Osteoblast (primary cell): ENCODE measurements around the gene PRR33. TPM values are rescaled to one million over a fixed set of nuclear protein-coding genes. Genes with fewer than 3 reads are reported as not detected.

Experiments used
- DNase-seq: peaks from one replicate; pipeline ENCODE4 v3.0.0; 2011; ENCODE audit warnings: low spot score, mixed read lengths; ENCODE audit not compliant: insufficient read length; ENCODE audit errors: missing footprints
- H2AFZ ChIP-seq: 2 replicates; pipeline ENCODE4 v1.6.0; 2011; ENCODE audit warnings: mild to moderate bottlenecking, low read length
- H3K27ac ChIP-seq: 2 replicates; pipeline ENCODE4 v1.5.1; 2011; ENCODE audit warnings: mild to moderate bottlenecking, low read depth, low read length, moderate library complexity
- H3K27me3 ChIP-seq: 2 replicates; pipeline ENCODE4 v1.6.0; 2012; ENCODE audit warnings: mild to moderate bottlenecking, control low read depth, inconsistent platforms, low read length, moderate library complexity; ENCODE audit not compliant: insufficient read depth
- H3K36me3 ChIP-seq: 2 replicates; pipeline ENCODE4 v1.5.1; 2011; ENCODE audit warnings: mild to moderate bottlenecking, low read length, control low read depth, moderate library complexity; ENCODE audit not compliant: insufficient read depth
- H3K4me1 ChIP-seq: 2 replicates; pipeline ENCODE4 v1.5.1; 2011; ENCODE audit warnings: mild to moderate bottlenecking, low read length, control low read depth, moderate library complexity; ENCODE audit not compliant: insufficient read depth
- H3K4me2 ChIP-seq: 2 replicates; pipeline ENCODE4 v1.6.0; 2011; ENCODE audit warnings: mild to moderate bottlenecking, low read length; ENCODE audit not compliant: insufficient read depth
- H3K4me3 ChIP-seq: fragments of 200-600 bp; sonication (generic); 3 replicates; pipeline ENCODE4 v1.5.1; 2012; ENCODE audit warnings: mild to moderate bottlenecking, low read length, inconsistent platforms; ENCODE audit not compliant: insufficient read depth
- H3K79me2 ChIP-seq: 2 replicates; pipeline ENCODE4 v1.6.0; 2012; ENCODE audit warnings: mild to moderate bottlenecking, low read length, control low read depth, inconsistent platforms; ENCODE audit not compliant: insufficient read depth
- H3K9me3 ChIP-seq: 2 replicates; pipeline ENCODE4 v1.5.1; 2011; ENCODE audit warnings: low read depth, low read length, control low read depth
- H4K20me1 ChIP-seq: 2 replicates; pipeline ENCODE4 v1.6.0; 2012; ENCODE audit warnings: mild to moderate bottlenecking, low read length, control low read depth; ENCODE audit not compliant: insufficient read depth
- CTCF ChIP-seq: IDR thresholded peaks from 2 replicates; pipeline ENCODE4 v1.5.1; 2011; ENCODE audit warnings: mild to moderate bottlenecking, low read depth, low read length, moderate library complexity; ENCODE audit errors: extremely low read depth
- total RNA-seq: library from RNA; depleted of rRNA; stranded (reverse); fragments of >200 nt; gene quantifications from 2 replicates; pipeline ENCODE4 v1.2.3, GENCODE V29; 2012

Gene PRR33
- total RNA-seq, 1 donor, result not detected

- H3K4me3 ChIP-seq, result no peak overlapping the region
- no peak overlapping the region for H2AFZ ChIP-seq
- H3K36me3 ChIP-seq, result no peaks in the 10 kb centered on the region
- H3K4me1 ChIP-seq, result no peaks in the 10 kb centered on the region
- no peak overlapping the region for H3K4me2 ChIP-seq
- no peaks in the 10 kb centered on the region for H3K27me3 ChIP-seq
- H3K79me2 ChIP-seq, result no peaks in the 10 kb centered on the region
- no peaks in the 10 kb centered on the region for H4K20me1 ChIP-seq
- TF ChIP-seq CTCF, result no peak
- H3K9me3 ChIP-seq, result no peaks in the 10 kb centered on the region
- no peak overlapping the region for H3K27ac ChIP-seq
- no peak for DNase-seq
These were observed 50.8 kb downstream of the PRR33 start for GRCh38 chr11:1840780-1841480.

DNA sequence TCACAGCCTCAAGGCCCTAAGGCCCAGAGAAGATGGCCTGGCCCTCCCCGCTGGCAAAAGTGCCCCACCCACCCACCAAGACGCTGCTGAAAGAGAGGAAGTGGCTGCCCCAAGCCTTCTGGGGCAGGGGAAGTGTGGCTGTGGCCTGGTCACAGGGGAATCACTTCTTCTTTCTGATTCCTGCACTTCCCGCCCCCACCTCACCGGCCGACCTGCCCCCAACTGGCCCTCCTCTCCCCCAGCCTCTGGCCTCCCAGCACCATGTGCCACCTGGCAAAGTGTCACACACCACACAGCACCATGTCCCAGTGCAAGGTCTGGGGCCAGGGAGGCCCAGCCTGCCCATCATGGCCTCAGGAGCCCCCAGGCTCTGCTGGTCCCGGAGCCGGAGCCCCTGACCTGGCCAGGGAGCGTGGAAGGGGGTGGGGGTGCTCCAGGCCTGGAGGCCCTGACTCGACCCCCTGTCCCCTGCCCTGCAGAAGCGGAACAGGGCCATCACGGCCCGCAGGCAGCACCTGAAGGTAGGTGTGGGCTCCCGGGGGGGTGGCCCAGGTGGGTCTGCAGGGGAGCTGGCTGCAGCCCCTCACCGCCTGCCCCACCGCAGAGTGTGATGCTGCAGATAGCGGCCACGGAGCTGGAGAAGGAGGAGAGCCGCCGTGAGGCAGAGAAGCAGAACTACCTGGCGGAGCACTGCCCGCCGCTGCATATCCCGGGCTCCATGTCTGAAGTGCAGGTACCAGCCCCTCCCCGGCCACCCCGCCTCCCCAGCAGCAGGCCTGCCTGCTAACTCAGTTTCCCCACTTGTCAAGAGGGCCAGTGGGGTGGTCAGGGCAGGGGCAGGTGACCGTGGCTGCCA is 51.5 kb downstream of the PRR33 start:
- no peak overlapping the region for H3K4me2 ChIP-seq
- DNase-seq, result no peak
- H3K9me3 ChIP-seq, result no peaks in the 10 kb centered on the region
- no peak for TF ChIP-seq CTCF
- no peak overlapping the region for H3K27ac ChIP-seq
- H2AFZ ChIP-seq, result no peak overlapping the region
- H3K4me3 ChIP-seq, result no peak overlapping the region
- H4K20me1 ChIP-seq, result no peaks in the 10 kb centered on the region
- H3K36me3 ChIP-seq, result no peaks in the 10 kb centered on the region
- no peaks in the 10 kb centered on the region for H3K4me1 ChIP-seq
- no peaks in the 10 kb centered on the region for H3K27me3 ChIP-seq
- no peaks in the 10 kb centered on the region for H3K79me2 ChIP-seq

DNA sequence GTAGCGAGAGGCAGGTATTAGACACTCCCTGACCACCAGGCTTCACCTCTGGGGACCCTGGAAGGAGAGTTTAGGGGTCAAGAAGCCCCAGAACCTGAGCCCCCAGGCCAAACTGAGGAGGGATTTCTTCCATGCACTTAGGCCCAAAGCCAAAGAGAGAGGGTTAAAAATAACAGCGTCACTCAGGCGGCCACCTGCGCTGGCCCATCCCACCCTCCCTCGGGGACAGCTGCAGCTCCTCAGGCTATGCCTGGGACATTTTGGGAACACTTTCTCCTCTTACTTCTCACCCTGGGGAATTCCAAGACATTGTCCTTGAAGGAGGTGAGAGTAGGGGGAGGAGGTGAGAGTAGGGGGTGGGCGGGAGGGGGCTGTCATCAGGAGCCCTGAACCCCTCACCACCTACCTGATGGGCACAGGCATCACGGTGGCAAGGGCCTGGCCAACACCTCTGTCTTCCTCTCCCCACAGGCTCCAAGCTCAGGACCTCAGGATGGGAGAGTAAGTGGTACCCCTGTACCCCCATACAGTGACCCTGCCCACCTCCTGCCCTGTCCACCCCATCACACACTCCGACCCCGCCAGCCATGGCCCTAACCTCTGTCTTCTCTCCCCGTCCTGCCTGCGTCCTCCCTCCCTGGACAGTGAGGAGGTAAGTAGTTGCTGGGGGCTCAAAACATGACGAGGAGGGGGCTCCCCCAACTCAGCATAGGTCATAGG is 52.3 kb downstream of the PRR33 start:
- Histone ChIP-seq H3K4me2 (no peak overlapping the region), H2AFZ (no peak overlapping the region), H3K27me3 (no peaks in the 10 kb centered on the region), H3K36me3 (no peaks in the 10 kb centered on the region), H3K79me2 (no peaks in the 10 kb centered on the region), H3K4me3 (no peak overlapping the region), H3K27ac (no peak overlapping the region), H3K9me3 (no peaks in the 10 kb centered on the region), H3K4me1 (no peaks in the 10 kb centered on the region), H4K20me1 (no peaks in the 10 kb centered on the region)
- no peak for TF ChIP-seq CTCF
- DNase-seq, result no peak
